GM18498 (cell line): ENCODE results near the gene SOCS3.

ENCODE experiments used
- ATAC-seq: cut with Tn5 transposase; IDR thresholded peaks from one replicate; pipeline ENCODE4 v1.9.1; 2021; ENCODE audit warnings: mild to moderate bottlenecking, moderate library complexity; ENCODE audit not compliant: unreplicated experiment

Gene SOCS3, protein sequence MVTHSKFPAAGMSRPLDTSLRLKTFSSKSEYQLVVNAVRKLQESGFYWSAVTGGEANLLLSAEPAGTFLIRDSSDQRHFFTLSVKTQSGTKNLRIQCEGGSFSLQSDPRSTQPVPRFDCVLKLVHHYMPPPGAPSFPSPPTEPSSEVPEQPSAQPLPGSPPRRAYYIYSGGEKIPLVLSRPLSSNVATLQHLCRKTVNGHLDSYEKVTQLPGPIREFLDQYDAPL

DNA sequence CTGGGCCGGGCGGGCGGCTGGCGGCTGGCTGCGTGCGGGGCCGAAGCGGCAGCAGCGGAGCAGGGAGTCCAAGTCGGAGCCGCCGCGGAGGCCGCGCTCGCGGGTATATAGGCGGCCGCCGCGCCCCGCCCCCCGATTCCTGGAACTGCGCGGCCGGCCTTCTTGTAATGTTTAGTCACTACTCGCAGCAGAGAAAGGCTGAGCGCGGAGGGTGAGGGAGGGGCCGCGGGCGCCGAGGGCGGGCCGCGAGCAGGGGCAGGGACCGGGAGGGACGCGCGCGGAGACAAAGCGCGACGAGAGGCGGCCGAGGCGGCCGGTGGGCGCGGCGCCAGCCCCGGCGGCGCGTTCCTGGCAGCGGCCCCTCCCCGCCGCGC lies at the start of gene SOCS3:
Gene SOCS3, minus strand, starts transcription at position 81 of the 374 bp plus-strand sequence. CDS start 982 bp downstream, outside the sequence.
- peak; percentile 49 for ATAC-seq

DNA sequence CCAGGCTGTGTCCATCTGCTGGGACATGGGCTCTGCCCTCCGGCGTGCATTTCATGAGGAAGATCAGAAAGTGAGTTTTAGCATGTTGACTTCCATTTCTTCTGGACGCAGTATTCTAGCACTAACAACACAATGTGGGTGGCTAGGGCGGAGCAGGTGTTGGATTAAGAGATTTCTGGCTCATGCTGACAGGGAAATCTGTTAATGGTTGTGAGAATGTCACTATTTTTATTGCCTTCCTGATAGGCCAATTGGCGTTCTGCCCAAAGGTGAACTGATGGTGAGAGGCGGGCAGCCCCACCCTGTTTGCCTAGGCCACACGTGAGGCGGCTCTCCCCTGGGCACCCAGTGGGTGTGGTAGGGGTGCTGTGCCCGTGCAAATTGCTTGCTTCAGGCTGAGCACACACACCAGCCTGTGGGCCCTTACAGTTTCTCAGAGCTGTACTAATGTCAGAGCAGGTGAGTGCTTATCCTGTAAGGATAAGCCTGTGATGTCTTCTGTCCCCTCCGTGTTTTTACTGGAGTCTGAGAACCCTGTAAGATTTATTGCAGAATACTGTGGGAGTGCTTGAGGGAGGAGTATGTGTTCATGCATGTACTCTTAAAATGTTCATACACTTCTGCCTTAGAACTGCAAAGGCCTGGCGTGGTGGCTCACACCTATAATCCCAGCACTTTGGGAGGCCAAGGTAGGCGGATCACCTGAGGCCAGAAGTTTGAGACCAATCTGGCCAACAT lies 49.5 kb upstream of the SOCS3 start:
- ATAC-seq: no peak

DNA sequence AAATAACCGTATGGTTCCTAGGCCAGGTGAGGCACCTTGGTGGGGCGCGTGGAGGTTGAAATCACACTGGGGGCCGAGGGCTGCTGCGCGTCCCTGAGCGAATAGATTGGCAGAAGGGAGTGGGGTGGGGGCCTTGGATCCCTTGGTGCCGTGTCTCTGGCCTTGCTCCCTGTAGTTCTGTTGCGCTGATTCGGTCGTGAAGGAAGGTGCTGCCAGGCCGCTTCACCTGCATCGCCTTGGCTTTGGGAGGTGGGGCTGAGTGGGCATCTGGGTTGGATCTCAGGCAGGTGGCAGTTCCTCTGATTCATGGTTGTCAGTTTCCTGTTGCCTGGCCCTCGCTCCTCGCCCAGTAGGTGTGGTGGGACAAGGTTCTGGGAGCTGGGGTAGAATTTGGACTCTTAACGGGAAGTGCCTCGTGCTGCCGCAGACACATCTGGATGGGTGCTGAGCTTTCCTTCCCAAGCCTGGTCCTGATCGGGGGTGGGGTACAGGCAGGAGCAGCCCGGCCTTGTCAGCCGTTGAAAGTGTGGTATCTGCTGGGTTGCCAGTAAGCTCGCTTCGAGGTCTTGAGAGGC lies 48.7 kb upstream of the SOCS3 start:
- no peak for ATAC-seq

DNA sequence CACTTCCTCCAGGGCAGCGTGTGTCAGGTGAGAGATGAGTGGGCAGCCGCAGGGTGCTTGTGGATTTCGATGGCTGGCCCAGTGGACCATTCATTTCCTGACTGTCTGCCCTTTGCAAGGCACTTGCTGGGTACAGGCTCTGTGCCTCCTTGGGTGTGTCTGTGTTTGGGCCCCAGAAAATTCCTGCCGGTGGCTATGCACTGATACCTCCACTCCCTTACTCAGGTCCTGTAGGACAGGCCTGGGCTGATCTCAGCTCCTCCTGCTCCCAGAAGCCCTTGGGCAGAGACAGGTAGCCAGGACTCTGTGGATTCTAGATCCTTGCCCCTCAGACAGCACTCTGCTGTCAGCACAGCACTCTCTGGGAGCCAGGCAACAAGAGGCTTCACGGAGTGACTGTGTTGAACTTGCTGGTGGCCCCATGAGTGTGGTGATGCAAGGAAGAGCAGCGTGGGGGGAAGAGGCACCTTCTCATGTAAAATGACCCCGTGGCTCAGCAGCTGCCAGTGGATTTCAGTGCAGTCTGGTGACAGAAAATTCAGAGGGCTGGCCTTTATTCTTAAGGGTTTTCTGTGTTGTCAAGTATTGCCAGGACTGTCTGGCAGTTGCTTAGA lies 47.6 kb upstream of the SOCS3 start:
- no peak for ATAC-seq

- ATAC-seq: no peak
These were observed 47.0 kb upstream of the SOCS3 start for GRCh38 chr17:78406920-78407319.

DNA sequence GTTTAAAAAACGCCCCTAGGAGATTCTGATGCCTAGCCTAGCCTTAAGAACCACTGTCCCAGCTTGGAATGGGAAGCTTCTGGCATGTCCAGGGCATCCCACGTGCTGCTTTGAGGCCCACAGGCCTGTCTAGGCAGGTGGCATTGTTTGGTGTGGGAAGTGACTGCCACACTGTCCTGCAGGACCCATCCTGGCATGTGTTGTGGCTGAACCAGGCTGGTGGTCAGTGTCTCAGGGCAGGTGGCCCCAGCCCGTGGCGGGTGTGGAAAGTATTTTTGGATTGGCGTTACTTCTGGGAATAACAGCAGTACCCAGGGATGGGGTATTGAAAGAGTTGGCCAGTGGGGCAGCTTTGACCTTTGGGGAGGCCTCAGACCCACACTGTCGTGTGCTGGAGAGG lies 46.5 kb upstream of the SOCS3 start:
- no peak for ATAC-seq

- no peak for ATAC-seq
These were observed 43.9 kb upstream of the SOCS3 start for GRCh38 chr17:78403822-78404221.

DNA sequence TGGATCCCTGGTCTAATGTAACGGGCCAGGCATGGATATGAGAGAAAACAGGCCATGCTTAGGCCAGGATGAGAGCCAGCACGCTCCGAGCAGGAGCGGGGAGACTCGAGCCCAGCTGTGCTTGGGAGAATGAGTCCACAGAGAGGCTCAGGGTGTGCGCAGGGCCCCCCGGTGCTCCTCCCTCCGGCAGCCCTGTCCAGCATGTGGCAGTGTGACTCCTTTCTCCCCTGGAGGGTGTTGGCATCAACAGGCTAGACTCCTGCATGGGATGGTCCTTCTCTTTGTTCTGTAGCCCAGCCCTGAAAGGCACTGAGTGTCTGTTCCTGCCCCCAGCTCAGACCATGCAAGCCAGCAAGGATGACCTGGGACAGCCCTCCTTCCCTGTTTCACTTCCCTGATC lies 42.0 kb upstream of the SOCS3 start:
- no peak for ATAC-seq

GRCh38 chr17:78401246-78401645 lies 41.4 kb upstream of the SOCS3 start:
- ATAC-seq: no peak

DNA sequence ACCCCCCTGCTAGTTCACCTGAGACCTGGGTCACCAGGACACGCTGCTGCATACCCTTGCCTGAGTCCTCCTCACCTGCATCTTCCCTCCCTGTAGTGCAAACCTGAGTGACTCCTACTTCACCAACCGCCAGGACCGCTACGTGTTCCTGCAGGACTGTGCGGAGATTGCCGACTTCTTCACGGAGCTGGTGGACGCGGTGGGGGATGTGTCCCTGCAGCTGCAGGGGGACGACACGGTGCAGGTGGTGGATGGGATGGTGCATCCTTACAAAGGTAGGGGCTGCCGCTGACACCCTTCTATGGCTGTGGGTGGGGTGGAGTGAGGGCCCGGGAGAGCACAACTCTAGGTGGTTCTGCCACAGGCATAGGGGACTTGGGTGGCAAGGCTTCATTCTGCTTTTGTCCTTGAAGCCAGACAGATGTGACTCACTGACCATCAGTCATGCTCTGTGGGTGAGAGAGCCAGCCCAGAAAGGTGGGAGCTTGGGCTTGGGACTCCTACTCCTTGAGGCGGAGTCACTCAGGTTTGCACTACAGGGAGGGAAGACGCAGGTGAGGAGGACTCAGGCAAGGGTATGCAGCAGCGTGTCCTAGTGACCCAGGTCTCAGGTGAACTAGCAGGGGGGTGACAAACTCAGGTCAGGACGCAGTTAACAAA lies 40.8 kb upstream of the SOCS3 start:
- ATAC-seq: no peak

DNA sequence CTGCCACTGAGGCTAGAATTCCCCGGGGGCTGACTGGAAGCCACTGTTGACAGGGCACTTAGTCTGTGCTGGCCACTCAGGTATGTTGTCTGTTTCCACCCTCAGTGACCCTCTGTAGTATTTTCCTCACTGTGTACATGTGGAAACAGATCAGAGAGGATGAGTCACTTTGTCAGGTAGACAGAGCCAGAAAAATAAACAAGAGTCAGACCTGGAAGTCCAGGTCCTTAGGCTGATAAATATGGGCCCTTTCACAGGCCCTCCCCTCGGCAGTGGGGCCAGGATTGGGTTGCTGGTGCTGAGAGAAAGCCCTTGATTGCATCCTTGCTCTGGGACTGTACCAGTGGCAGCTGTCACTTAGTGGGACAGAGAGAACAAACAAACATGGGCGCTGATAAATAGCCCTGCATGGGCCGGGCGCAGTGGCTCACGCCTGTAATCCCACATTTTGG lies 39.8 kb upstream of the SOCS3 start:
- no peak for ATAC-seq

GRCh38 chr17:78399028-78399692 lies 39.3 kb upstream of the SOCS3 start:
- ATAC-seq: no peak

- no peak for ATAC-seq
These were observed 38.5 kb upstream of the SOCS3 start for GRCh38 chr17:78398390-78398789.

DNA sequence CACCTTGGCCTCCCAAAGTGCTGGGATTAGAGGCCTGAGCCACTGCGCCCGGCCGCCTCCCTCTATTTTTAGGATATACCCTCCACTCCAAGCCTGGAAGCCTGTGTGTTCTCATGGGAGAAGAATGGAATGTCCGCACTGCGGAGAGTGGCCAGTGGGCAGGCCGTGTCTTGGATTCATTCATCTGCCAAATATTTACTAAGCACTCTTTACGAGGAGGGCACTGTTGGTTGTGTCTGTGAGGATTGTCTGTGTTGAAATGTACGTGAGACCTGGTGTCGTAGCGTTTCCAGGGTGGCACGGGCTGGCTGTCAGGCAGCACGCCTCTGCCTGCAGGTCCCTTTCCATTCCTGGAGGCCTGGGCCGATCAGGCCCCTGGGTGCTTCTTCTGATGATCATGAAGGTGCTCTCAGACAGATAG lies 37.8 kb upstream of the SOCS3 start:
- ATAC-seq: no peak

GRCh38 chr17:78396441-78397337 lies 36.8 kb upstream of the SOCS3 start:
- ATAC-seq: no peak

DNA sequence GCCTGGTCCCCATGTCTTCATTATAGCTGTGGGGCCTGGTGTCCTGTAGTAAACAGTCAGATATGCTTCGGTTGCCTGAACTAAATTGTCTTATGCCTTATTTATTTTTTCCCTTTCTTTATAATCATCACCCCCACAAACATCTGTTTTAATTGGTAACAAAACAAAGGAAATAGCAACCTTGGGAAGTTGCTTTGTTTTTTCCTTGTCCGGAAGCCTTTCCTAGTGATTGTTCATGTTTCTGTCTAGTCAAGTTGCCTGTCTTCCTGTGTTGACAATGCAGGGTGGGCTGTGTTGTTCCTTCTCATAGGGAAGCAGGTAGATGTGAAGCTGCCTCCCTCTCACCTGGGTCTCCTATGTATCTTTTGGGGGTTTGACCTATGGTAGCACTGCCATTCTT lies 35.3 kb upstream of the SOCS3 start:
- no peak for ATAC-seq

DNA sequence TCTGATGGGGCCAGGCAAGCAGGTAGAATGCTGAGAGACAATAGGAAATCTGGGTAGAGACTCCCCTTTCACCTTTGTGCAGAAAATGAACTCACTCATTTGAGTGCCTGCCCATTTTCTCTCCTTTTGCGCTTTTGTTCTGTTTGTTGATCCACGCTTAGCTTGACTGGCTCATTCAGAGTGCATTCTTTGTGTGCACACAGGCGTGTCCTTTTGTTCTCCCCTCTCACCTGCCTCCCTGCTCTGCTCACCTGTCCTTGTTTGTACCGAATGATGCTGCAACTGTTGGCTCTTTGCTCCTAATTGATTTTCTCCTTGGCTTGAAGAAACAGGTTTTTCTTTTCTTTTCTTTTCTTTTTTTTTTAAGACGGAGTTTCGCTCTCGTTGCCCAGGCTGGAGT lies 34.3 kb upstream of the SOCS3 start:
- no peak for ATAC-seq

GRCh38 chr17:78393575-78393974 lies 33.7 kb upstream of the SOCS3 start:
- ATAC-seq: no peak

GRCh38 chr17:78392295-78392694 lies 32.4 kb upstream of the SOCS3 start:
- no peak for ATAC-seq

GRCh38 chr17:78391843-78392242 lies 32.0 kb upstream of the SOCS3 start:
- ATAC-seq: no peak
